ENCODE results near the gene PSENEN.

Gene PSENEN, protein sequence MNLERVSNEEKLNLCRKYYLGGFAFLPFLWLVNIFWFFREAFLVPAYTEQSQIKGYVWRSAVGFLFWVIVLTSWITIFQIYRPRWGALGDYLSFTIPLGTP

DNA sequence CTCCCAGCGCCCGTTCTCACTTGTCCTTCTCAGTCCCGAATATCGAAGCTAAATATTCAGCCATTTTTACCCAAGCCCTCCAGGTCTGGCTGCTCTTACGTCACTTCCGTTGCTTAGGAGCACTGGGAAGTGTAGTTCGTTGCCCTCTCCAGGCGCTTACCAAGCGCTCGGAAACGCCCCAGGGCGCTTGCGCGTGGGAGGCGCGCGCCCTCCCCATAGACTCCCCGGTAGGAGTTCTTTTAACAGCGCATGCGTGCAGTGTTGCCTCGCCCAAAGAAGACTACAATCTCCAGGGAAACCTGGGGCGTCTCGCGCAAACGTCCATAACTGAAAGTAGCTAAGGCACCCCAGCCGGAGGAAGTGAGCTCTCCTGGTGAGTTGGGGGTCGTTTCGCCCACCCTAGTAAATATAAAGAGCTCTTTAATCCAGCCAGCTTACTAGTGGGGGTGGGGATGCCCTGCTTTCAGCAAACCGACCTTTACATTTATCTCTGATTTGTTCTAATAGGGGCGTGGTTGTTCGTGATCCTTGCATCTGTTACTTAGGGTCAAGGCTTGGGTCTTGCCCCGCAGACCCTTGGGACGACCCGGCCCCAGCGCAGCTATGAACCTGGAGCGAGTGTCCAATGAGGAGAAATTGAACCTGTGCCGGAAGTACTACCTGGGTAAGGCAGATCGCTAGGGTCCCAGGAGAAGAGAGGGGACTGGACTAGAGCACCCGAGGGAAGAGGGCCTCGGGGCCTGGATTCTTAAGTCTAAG lies at the start of gene PSENEN, which contains the start of gene U2AF1L4:
PSENEN (plus strand) TSS at position 324 of the 759 bp plus-strand sequence; CDS start at position 604, 280 bp downstream.
U2AF1L4 (minus strand) TSS at position 91 of the 759 bp plus-strand sequence; CDS start at position 64, 27 bp downstream.
- DNase-seq = peak; percentile 100

DNA sequence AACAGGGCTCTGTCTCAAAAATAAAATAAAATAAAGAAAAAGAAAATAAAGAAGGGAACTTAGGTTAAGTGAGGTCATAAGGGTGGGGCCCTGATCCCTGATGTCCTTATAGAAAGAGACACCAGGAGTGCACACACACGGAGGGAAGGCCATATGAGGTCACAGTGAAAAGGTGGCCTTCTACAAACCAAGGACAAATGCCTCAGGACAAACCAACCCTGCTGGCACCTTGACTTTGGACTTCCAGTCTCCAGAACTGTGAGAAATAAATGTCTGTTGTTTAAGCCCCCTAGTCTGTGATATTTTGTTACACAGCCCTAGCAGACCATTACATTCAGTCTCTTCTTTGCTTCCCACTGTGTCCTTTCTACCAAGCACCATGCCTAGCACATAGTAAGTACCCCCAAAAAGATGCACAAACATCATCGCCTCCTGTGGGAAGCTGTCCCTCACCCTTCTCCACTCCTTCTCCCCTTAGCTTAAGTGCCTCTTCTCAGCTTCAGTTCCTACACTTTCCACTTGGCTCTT lies 49.5 kb upstream of the PSENEN start:
- DNase-seq = no peak

DNA sequence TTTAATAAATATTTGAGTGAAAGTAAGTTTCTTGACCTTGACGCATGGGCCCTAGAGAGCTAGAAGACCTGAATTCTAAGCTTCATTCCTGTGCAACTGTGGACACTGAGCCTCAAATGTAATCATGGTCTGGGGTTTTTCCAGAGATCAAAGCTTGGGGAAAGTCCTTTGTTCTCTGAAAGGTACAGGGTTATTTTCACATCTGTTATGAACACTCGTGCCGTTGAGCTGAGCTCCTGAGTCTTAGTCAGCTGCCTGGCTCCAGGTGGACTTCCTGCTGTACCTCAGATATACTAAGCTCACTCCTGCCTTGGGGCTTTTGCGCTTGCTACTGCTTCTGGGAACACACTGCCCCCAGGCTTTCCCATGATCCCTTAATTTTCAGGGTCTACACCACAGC lies 48.6 kb upstream of the PSENEN start:
- no peak for DNase-seq

DNA sequence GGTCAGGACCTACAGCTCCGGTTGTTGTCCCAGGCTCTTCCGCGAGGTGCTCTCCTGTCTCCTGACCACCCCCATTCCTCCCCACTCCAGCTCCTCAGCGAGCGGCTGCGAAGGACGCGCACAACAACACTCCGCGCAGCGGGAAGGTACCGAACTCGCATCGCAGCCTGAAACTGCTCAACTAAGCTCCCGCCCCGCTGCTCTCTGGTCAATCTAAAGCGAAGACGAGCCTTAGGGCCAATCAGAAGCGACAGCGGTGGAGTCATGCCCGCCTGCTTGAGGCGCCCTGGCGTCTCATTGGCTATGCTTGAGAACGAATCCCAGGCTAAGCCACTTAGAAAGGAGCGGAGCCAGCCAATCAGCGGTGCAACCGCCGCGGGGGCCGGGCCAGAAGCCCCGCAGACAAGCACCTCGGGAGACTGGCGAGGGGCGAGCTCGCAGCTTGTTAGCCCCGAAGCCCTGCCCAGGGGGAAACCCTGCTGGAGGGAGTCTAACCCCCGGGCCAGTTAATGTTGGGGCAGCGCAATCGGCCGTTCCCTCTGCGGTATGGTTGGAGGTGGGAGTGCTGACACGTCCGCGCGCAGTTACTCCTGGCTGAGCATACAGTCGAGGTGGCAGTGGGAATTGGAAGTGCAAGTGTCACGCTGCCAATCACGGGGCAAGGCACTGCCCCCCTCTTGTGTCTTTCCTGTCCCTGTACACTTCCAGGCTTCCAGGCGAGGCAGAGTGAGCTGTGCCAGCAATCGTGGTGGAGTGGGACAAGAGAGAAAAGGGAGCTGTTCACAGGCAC lies 43.0 kb upstream of the PSENEN start:
- DNase-seq = peak; percentile 99

DNA sequence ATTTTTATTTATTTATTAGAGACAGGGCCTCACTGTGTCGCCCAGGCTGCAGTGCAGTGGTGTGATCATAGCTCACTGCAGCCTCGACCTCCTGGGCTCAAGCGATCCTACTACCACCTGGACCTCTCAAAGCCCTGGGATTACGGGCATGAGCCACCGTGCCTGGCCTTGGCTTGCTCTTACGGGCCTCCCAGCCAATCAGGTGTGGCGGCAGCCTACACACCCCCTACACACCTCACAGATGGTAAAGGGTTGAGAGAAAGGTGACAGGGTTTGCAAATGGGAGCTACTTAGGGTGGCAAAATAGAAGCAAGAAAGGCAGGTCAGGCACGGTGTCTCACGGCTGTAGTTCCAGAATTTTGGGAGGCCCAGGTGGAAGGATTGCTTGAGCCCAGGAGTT lies 42.1 kb upstream of the PSENEN start:
- DNase-seq = no peak

DNA sequence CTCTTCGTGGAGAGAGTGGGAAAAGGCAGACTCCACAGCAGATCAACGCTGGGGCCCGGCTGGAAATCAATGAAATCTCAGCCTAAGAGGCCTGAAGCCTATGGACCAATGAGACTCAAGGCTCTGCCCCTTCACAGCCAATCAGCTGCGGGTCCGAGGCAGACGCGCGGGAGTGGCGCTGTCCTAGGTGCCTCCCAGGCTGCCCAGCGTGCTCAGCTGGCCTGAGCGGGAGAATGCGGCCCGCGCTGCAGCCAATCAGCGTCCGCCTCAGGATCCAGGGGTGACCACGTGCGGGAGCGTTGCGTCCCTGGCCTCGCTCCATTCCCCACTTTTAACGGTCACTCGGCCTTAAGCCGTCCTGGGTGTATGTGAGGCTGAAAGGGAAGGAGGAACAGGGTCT lies 41.2 kb upstream of the PSENEN start, which contains the start of gene ZBTB32:
ZBTB32 (plus strand) TSS at position 341 of the 400 bp plus-strand sequence. CDS start 10,069 bp downstream, outside the sequence.
- DNase-seq = peak; percentile 87

DNA sequence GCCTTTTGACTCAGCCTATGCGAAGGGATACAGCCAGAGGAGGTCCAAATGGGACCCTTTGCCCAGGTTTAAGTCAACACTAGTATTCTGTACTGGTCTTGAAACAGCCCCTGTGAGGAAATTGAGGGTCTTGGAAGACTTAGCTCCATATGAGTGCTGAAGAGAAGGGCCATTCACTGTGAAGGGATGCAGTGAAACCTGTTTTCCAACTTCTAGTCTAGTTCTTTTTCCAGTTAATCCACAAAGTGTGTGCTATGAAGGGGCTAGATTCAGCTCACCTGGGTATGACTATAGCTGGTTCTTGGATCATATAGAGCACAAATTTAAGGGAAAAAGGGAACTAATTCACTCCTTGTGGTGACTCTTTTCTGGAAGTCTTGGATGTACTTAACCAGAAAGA lies 37.1 kb upstream of the PSENEN start:
- DNase-seq = no peak

DNA sequence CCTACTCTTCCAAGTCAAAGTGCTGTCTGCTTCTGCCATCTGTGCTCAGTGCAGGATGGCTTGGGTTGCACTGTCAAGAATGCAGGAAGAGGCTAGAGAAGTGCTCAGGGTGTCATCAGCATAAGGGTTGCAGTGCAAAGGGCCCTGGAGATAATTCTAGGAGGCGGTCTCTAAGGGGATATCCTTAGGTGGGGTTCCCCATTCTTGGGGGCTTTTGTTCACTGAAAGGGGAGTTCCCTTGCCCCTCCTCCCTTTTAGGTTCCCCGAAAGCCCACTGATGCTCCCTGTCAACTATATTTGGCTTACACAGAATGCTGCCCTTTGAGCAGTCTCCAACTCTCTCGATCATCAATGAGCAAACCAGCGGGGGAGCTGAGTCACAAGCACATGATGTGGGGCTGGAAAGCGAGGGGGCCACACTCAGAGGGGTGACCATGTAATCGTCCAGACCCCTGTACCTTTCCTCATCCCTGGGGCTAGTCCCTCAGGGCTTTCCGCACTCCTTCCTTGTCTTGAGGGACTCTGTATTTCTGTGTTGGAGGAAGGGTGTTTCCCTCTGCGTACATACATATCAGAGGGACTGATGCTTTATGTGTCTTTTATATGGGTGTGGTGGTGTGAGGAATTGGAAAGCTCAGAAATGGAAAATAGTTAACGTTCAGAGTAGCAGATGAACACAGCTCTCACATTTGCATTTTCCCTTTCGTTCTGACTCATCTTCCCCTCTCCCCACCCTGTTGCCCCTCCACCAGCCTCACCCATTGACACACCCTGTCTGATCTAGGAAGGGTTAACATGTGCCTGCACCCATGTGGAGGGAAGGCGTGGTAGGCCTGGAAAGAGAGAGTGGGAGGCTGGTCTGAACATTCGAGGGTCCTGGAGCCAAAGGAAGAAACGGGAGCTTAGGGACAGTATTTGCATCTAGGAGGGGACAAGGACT lies 34.4 kb upstream of the PSENEN start:
- no peak for DNase-seq

DNA sequence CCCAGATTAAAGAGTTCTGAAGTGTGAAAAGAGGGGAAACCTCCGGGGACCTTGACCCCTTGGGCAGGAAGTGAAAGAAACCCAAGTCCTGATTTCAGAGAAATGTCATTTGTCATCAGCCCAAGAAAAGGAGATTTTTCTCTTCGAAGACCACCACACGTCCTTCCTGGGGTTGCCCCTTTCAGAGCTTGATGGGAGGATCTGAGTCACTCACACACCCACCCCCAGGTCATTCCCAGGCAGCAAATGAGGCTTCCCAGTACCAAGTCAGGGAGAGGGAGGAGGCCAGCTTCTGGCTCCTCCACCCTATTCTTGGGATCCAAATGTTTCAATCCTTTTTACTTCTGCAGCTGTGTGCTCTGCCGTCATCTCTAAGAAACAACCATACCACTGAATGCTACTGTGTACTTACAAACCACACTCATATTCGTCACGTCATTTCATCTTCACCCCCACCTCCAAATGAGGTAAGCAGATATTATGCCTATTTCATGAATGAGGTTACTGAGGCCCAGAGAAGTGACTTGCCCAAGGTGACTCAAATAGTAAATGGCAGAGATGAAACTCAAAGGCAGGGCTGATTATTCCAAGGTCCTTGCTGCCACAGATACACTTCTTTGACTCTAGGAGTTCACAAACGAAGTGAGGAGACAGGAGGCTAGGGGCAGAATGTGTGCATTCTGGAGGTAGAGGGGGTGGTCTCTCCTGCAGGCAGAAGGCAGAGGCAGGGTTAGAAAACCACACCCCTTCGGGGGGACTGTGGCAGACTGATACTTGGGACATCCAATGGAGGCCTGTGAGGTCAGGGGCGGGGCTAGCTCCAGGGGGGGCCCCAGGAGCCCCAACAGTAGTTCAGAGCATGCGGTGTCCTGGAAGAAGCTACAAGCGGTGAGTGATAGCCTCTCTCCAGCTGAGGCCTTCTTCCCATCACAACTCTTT lies 32.6 kb upstream of the PSENEN start:
- DNase-seq = peak; percentile 14

DNA sequence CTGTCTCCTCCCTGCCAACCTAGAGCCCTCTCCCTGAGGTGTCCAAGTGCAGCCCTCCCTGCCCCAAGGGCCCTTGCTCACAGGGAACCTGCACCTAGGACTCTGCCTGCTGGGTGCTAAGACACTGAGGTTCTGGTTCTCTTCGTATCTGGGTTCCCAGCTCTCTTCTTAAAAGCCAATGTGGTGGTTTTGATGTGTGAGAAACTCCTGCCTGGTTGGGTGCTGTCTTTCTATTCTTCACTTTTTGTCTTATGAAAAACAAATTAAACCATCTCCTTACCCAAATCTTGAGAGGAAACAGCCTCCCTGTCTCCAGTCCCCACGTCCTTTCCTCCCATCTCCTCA lies 32.0 kb upstream of the PSENEN start:
- DNase-seq = no peak

DNA sequence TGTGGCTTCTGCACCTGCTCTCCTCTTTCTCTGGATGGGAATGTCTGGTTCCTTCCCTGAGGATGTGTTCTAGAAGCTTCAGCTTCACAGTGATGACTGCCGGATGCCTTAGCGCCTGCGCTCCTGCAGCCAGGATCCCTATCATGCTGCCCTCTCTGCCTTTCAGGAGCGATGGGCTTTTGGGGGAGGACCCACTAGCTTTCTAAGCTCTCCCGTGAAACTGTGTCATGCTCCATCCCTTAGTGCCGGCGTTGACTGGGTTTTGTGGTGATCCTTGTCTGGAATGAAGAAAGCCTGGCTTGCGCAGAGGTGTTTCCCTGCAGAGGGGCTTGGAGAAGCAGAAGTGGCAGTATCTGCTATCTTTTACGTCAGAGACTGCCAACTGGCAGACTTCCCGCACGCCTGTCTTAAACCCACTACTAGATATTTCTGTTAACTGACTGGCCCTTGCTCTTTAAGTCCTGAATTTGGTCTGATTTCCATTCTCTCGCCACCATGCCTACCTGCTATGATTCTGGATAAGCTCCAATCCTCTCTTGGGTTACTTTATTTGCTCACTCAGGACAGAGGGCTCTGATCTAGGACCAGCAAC lies 31.5 kb upstream of the PSENEN start:
- DNase-seq = peak; percentile 78

DNA sequence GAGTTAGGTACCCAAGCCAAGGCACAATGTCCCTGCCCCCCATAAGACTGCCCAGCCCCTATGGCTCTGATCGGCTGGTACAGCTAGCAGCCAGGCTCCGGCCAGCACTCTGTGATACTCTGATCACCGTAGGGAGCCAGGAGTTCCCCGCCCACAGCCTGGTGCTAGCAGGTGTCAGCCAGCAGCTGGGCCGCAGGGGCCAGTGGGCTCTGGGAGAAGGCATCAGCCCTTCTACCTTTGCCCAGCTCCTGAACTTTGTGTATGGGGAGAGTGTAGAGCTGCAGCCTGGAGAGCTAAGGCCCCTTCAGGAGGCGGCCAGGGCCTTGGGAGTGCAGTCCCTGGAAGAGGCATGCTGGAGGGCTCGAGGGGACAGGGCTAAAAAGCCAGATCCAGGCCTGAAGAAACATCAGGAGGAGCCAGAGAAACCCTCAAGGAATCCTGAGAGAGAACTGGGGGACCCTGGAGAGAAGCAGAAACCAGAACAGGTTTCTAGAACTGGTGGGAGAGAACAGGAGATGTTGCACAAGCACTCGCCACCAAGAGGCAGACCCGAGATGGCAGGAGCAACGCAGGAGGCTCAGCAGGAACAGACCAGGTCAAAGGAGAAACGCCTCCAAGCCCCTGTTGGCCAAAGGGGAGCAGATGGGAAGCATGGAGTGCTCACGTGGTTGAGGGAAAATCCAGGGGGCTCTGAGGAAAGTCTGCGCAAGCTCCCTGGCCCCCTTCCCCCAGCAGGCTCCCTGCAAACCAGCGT lies 30.7 kb upstream of the PSENEN start:
- peak; percentile 23 for DNase-seq

DNA sequence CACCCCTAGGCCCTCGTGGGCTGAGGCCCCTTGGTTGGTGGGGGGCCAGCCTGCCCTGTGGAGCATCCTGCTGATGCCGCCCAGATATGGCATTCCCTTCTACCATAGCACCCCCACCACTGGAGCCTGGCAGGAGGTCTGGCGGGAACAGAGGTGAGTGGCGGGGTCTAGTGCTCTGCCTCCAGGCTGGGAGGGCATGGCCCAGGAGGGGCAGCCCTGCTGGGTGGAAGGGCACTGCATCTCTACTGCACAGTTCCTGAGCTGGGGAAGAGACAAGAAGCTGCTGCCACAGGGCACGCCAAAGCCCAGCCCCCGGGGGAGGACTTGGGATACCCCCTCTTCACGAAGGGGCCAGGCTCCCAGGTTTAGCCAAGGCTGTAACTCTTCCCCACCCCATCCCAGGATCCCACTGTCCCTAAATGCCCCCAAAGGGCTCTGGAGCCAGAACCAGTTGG lies 30.1 kb upstream of the PSENEN start:
- no peak for DNase-seq

DNA sequence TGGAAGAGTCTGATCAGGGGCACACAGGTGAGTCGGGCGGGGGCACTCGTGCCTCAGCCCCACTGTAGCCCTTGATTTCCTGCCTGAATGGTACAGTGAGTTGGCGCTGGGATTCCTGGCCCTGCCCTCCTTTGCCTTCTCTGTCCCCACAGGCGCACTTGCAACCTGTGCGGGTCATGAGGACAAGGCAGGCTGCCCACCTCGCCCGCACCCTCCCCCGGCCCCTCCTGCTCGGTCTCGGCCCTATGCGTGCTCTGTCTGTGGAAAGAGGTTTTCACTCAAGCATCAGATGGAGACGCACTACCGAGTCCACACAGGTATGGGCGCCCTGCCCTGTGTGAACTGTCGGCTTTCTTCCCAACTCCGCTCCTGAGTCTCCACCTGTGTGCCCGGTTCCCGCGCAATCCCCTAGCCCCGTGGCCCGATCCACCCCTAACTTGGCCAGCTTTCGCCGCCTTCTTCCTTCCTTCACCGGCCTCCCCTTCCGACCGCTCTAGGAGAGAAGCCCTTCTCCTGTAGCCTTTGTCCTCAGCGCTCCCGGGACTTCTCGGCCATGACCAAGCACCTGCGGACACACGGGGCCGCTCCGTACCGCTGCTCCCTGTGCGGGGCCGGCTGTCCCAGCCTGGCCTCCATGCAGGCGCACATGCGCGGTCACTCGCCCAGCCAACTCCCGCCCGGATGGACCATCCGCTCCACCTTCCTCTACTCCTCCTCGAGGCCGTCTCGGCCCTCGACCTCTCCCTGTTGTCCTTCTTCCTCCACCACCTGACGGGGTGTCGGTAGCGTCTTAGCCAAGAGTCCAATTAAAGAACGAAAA lies 29.3 kb upstream of the PSENEN start:
- no peak for DNase-seq

DNA sequence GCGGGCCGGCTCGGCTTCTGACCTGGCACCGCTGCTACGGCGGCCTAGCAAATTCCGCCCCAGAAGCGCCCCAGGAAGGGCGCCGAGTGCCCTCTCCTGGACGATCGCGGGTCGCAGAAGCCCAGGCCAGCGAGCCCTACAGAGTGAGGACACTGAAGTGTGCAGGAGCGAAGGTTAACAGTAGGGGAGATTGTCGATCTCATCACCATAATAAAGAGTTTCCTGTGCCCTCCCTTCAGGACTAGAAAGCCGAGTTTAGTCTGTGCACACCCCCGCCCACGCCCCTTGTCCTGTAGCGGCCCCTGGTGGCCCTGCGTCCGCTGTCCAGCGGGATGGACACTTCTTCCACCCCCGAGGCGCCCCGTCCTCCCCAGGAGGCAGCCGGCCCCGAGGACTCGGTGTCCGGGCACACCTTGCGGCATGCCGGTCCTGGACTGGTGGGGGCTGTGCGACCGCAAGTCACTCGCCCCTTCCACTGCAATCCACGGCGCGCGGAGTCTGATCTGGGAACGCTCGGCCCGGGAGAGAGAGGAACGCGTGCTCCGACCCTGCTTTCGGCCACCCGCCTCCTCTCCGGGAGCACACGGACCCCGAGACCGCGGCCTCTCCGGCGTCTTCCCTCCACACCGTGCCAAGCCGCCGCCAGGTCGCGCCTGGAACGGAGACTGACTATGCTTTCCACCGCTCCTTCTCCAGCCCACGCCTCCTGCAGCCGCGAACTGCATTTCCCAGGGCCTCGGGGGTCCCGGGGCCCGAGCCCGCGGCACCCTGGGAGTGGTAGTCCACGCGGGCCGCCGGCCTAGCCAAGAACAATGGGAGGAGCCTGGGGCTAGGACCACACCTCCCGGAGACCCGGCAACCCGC lies 28.4 kb upstream of the PSENEN start:
- peak; percentile 98 for DNase-seq

DNA sequence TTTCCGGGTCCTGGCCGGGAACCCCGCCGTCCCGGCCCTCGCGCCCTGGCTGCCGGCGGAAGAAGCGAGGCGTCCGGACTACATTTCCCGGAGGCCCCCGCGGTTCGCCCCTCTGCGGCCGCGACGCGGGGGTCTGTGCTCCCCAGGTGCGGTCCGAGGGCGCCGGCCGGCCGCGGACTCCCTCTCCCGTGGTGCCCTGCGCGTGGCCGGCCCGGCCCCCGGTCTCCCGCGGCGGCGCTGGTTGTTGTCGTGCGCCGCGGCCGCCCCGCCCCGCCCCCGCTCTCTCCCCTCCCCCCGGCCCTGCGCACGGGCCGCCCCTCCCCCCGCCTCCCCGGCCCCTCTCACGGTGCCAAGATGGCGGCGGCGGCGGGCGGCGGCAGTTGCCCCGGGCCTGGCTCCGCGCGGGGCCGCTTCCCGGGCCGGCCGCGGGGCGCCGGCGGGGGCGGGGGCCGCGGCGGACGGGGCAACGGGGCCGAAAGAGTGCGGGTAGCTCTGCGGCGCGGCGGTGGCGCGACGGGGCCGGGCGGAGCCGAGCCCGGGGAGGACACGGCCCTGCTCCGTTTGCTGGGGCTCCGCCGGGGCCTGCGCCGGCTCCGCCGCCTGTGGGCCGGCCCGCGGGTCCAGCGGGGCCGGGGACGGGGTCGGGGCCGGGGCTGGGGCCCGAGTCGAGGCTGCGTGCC lies 27.6 kb upstream of the PSENEN start, which contains the start of gene KMT2B:
KMT2B (plus strand) TSS at position 339 of the 680 bp plus-strand sequence; CDS start at position 355, 16 bp downstream.
- no peak for DNase-seq

Data from OCI-M1 (cell line).